ENCODE results near the gene KLF7. TPM values are rescaled to one million over a fixed set of nuclear protein-coding genes. Genes with fewer than 3 reads are reported as not detected.
A peak's percentile ranks its signal among the peaks of the same experiment; 100 is the strongest.
"Not testable (repeated sequence)": the region's sequence is repeated elsewhere in the genome, so short reads cannot be mapped to it uniquely, and the experiment has no call there.

The KLF7 gene
- total and polyA plus RNA-seq, 8 donors = 2.7 to 33.0 (median 7.3) TPM

DNA sequence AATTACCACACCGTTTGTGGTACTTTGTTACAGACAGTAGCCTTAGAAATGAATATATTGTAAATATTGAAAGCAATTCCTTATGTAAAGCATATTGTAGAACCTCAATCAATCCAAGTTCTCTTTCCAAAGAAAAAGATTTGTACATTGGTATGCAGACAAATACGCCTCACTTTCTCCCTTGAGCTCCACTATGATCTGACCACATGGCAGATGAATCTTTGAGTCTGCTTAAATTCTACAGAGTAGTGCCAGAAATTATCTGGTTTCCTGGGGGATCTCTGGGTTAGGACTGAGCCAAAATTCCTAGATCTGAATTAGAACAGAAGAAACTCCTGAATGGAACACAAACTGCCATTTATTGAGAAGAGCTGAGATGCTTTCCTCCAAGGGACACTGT, 127.4 kb downstream of the KLF7 start:
- no peak for TF ChIP-seq CTCF (IDR thresholded peaks at IDR 0.05)
- no peak for TF ChIP-seq POLR2AphosphoS5 (IDR thresholded peaks at IDR 0.05)
- TF ChIP-seq EP300 (IDR thresholded peaks at IDR 0.05) = no peak
- no peak for TF ChIP-seq POLR2A (IDR thresholded peaks at IDR 0.05)
- H3K4me1 ChIP-seq = peaks cover 0 to 9% (median 0%) of the 10 kb centered on the region in 4 donors
- WGBS, 5 donors = 71 to 82% (median 78%) methylated on average over 2 of the region's 2 CpGs
- DNase-seq = peak in 1 of 2 donors; percentile 39
- H3K9me3 ChIP-seq = peaks cover 0 to 9% (median under 1%) of the 10 kb centered on the region in 4 donors
- no peak overlapping the region for H3K27ac ChIP-seq
- intact Hi-C loops (cut with DNase I; ENCODE audit: low total_unique reads) = no loop called here
- no peaks in the 10 kb centered on the region for H3K27me3 ChIP-seq
- no peaks in the 10 kb centered on the region for H3K36me3 ChIP-seq
- H3K4me3 ChIP-seq = no peak overlapping the region

DNA sequence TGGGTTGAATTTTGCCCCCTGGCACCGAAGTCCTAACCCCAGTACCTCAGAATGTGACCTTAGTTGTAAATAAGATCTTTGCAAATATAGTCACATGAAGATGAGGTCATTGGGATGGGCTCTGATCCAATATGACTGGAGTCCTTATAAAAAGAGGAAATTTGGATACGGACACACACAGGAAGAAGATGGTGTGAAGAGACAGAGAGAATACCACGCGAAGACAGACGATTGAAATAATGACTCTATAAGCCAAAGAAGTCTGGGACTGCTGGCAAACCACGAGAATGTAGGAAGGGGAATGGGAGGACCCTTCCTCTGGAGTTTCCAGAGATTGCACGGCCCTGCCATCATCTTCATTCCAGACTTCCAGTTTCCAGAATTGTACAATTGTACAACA, 127.9 kb downstream of the KLF7 start:
- Histone ChIP-seq H3K27ac (no peak overlapping the region), H3K4me1 (peaks cover 0 to 9% (median 0%) of the 10 kb centered on the region in 4 donors), H3K36me3 (no peaks in the 10 kb centered on the region), H3K4me3 (no peak overlapping the region), H3K27me3 (no peaks in the 10 kb centered on the region), H3K9me3 (peaks cover 0 to 13% (median 2%) of the 10 kb centered on the region in 4 donors)
- no peak for TF ChIP-seq POLR2AphosphoS5 (IDR thresholded peaks at IDR 0.05)
- TF ChIP-seq CTCF (IDR thresholded peaks at IDR 0.05) = no peak
- TF ChIP-seq POLR2A (IDR thresholded peaks at IDR 0.05) = no peak
- no peak for TF ChIP-seq EP300 (IDR thresholded peaks at IDR 0.05)
- intact Hi-C loops (cut with DNase I; ENCODE audit: low total_unique reads) = no loop called here
- 60 to 81% (median 69%) methylated on average over 7 of the region's 7 CpGs for WGBS, 5 donors
- DNase-seq = peak in 1 of 2 donors; percentile 30

- peaks cover 0 to 13% (median 4%) of the 10 kb centered on the region in 4 donors for H3K9me3 ChIP-seq
- WGBS, 5 donors = 38 to 80% (median 44%) methylated on average over 2 to 3 of the region's 8 CpGs
- H3K4me3 ChIP-seq; H3K27me3 ChIP-seq; H3K4me1 ChIP-seq; H3K36me3 ChIP-seq; DNase-seq; H3K27ac ChIP-seq; intact Hi-C loops (cut with DNase I; ENCODE audit: low total_unique reads): not testable (repeated sequence)
Observed at GRCh38 chr2:207037023-207037422, 128.7 kb downstream of the KLF7 start.

DNA sequence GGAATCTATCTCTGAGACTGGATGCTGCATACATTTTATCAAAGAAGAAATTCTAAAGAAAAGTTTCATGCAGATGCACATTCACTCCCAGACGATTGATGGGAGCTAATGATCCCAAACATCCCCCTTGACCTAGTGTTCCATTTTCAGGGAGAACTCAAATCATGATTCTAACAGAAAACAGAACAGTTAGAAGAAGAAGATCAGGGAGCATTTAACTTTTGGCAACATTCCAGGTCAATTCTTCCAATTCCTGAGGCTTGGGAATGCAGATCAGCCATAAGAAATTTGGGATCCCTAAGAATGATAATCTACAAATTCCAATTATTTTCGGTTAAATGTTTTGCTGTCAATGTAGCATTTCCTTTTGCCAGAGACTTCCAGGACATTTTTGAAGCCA, 129.9 kb downstream of the KLF7 start:
- Histone ChIP-seq H3K4me1 (peaks cover 0 to under 1% (median 0%) of the 10 kb centered on the region in 4 donors), H3K27ac (no peak overlapping the region), H3K9me3 (peaks cover 0 to 13% (median 4%) of the 10 kb centered on the region in 4 donors), H3K27me3 (no peaks in the 10 kb centered on the region), H3K4me3 (no peak overlapping the region), H3K36me3 (no peaks in the 10 kb centered on the region)
- intact Hi-C loops (cut with DNase I; ENCODE audit: low total_unique reads) = no loop called here
- 70 to 82% (median 72%) methylated on average over 2 of the region's 2 CpGs for WGBS, 5 donors
- TF ChIP-seq POLR2AphosphoS5 (IDR thresholded peaks at IDR 0.05) (no peak), EP300 (IDR thresholded peaks at IDR 0.05) (no peak), CTCF (IDR thresholded peaks at IDR 0.05) (no peak), POLR2A (IDR thresholded peaks at IDR 0.05) (no peak)
- DNase-seq = peak in 1 of 2 donors; percentile 37

DNA sequence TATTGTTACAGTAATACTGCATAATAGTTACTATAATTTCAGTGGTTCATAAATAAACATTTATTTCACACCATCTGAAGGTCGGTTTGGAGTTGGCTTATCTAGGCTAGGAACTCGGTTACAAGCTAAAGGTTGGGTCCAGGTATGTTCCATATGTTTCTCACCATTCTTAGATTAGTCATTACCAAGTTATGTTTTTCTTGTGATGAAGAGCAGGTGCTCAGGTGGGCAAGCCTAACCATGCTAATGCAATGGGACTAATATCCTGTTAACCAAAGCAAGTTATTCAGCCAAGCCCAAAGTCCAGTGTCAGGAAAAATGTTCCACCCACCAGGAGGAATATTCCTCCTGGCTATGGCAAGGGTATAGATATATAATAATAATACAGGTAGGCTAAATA, 133.3 kb downstream of the KLF7 start:
- DNase-seq = no peak
- H3K4me3 ChIP-seq = no peak overlapping the region
- peaks cover 0 to 13% (median 4%) of the 10 kb centered on the region in 4 donors for H3K9me3 ChIP-seq
- no peaks in the 10 kb centered on the region for H3K4me1 ChIP-seq
- WGBS, 5 donors = 80 to 87% (median 82%) methylated on average over 2 of the region's 2 CpGs
- H3K36me3 ChIP-seq = no peaks in the 10 kb centered on the region
- no peaks in the 10 kb centered on the region for H3K27me3 ChIP-seq
- H3K27ac ChIP-seq = no peak overlapping the region
- TF ChIP-seq CTCF (IDR thresholded peaks at IDR 0.05) (no peak), POLR2A (IDR thresholded peaks at IDR 0.05) (no peak), POLR2AphosphoS5 (IDR thresholded peaks at IDR 0.05) (no peak), EP300 (IDR thresholded peaks at IDR 0.05) (no peak)
- intact Hi-C loops (cut with DNase I; ENCODE audit: low total_unique reads) = no loop called here
